Mesenchymal stem cell (in vitro differentiated cells and primary cell): ENCODE measurements around the gene PHRF1.
A peak's percentile ranks its signal among the peaks of the same experiment; 100 is the strongest.

Experiments used
- DNase-seq: peaks from one replicate; pipeline ENCODE4 v3.0.0-alpha.2; 2013
- H2AFZ ChIP-seq: one replicate; pipeline ENCODE4 v1.6.1; 2013; ENCODE audit warnings: low read depth, mild to moderate bottlenecking, control low read depth, inconsistent platforms, low read length, moderate library complexity
- H2AK5ac ChIP-seq: 2 replicates; pipeline ENCODE4 v1.6.1; 2013; ENCODE audit warnings: low read length, moderate library complexity, mild to moderate bottlenecking, inconsistent platforms; ENCODE audit not compliant: severe bottlenecking
- H2BK120ac ChIP-seq: one replicate; pipeline ENCODE4 v1.6.1; 2013; ENCODE audit warnings: low read depth, mild to moderate bottlenecking, inconsistent platforms, low read length, moderate library complexity
- H2BK12ac ChIP-seq, 2 experiments: one replicate each; pipeline ENCODE4 v1.6.1; 2013; ENCODE audit warnings: inconsistent platforms in 2 of 2, low read length in 2 of 2, mild to moderate bottlenecking in 2 of 2, moderate library complexity in 2 of 2, control low read depth in 1 of 2
- H2BK15ac ChIP-seq: one replicate; pipeline ENCODE4 v1.6.1; 2013; ENCODE audit warnings: mild to moderate bottlenecking, low read depth, inconsistent platforms; ENCODE audit not compliant: poor library complexity, severe bottlenecking
- H2BK5ac ChIP-seq: 2 replicates; pipeline ENCODE4 v1.6.1; 2013; ENCODE audit warnings: low read depth, mild to moderate bottlenecking, low read length, control low read depth, inconsistent platforms; ENCODE audit not compliant: poor library complexity, severe bottlenecking
- H3K14ac ChIP-seq, 2 experiments: one replicate each; pipeline ENCODE4 v1.6.1; 2013; ENCODE audit warnings: inconsistent platforms in 2 of 2, low read length in 2 of 2, control low read depth in 1 of 2, mild to moderate bottlenecking in 1 of 2, moderate library complexity in 1 of 2
- H3K18ac ChIP-seq, 2 experiments: one replicate each; pipeline ENCODE4 v1.6.1; 2013; ENCODE audit warnings: inconsistent platforms in 2 of 2, low read length in 2 of 2, control low read depth in 1 of 2, low read depth in 1 of 2, mild to moderate bottlenecking in 1 of 2
- H3K23ac ChIP-seq, 2 experiments: one replicate each; pipeline ENCODE4 v1.6.1; 2013; ENCODE audit warnings: inconsistent platforms in 2 of 2, low read length in 2 of 2, mild to moderate bottlenecking in 2 of 2, moderate library complexity in 2 of 2, control low read depth in 1 of 2
- H3K27ac ChIP-seq: 2 replicates; pipeline ENCODE4 v1.5.1; 2013; ENCODE audit warnings: mild to moderate bottlenecking, moderate library complexity, low read length, control low read depth, inconsistent platforms; ENCODE audit not compliant: poor library complexity, severe bottlenecking
- H3K27me3 ChIP-seq, 2 experiments: 2 replicates each; pipeline versions ENCODE4 v1.6.1 to v1.7.0; 2013; ENCODE audit warnings: low read length in 2 of 2, mild to moderate bottlenecking in 2 of 2, moderate library complexity in 2 of 2, control low read depth in 1 of 2, inconsistent platforms in 1 of 2; ENCODE audit not compliant: control insufficient read depth in 1 of 2, insufficient read depth in 1 of 2
- H3K36me3 ChIP-seq, 2 experiments: 2 replicates each; pipeline versions ENCODE4 v1.6.1 to v1.7.0; 2013; ENCODE audit warnings: low read length in 2 of 2, control low read depth in 1 of 2, inconsistent platforms in 1 of 2, low read depth in 1 of 2, mild to moderate bottlenecking in 1 of 2; ENCODE audit not compliant: insufficient read depth in 2 of 2, control insufficient read depth in 1 of 2
- H3K4ac ChIP-seq, 2 experiments: one replicate each; pipeline ENCODE4 v1.6.1; 2013; ENCODE audit warnings: inconsistent platforms in 2 of 2, low read length in 2 of 2, mild to moderate bottlenecking in 2 of 2, moderate library complexity in 2 of 2, control low read depth in 1 of 2, low read depth in 1 of 2
- H3K4me1 ChIP-seq: 2 replicates; pipeline ENCODE4 v1.6.1; 2013; ENCODE audit warnings: low read depth, low read length, control low read depth; ENCODE audit not compliant: control insufficient read depth, insufficient read depth
- H3K4me2 ChIP-seq: 2 replicates; pipeline ENCODE4 v1.6.1; 2013; ENCODE audit warnings: low read length, mild to moderate bottlenecking, inconsistent platforms; ENCODE audit not compliant: poor library complexity, severe bottlenecking
- H3K4me3 ChIP-seq, 2 experiments: 2 replicates each; pipeline versions ENCODE4 v1.5.1 to v1.7.0; 2013; ENCODE audit warnings: low read length in 2 of 2, mild to moderate bottlenecking in 2 of 2, control low read depth in 1 of 2, low read depth in 1 of 2; ENCODE audit not compliant: insufficient read depth in 1 of 2
- H3K79me1 ChIP-seq: replicated peaks from 2 replicates; pipeline ENCODE4 v1.6.1; 2013; ENCODE audit warnings: mild to moderate bottlenecking, control low read depth, low read length, inconsistent platforms; ENCODE audit not compliant: poor library complexity, severe bottlenecking
- H3K9ac ChIP-seq: 2 replicates; pipeline ENCODE4 v1.7.0; 2013; ENCODE audit warnings: mild to moderate bottlenecking, low read length, moderate library complexity
- H3K9me3 ChIP-seq: 2 replicates; pipeline ENCODE4 v1.7.0; 2013; ENCODE audit warnings: mild to moderate bottlenecking, low read length; ENCODE audit not compliant: control insufficient read depth
- H4K8ac ChIP-seq: one replicate; pipeline ENCODE4 v1.6.1; 2013; ENCODE audit warnings: inconsistent platforms, mild to moderate bottlenecking, low read length, moderate library complexity
- H4K91ac ChIP-seq: one replicate; pipeline ENCODE4 v1.6.1; 2013; ENCODE audit warnings: mild to moderate bottlenecking, low read length, inconsistent platforms
- WGBS: methylation state at CpG from one replicate; pipeline ENCODE4 v1.1.7; 2013; ENCODE audit warnings: mixed read lengths; 5-methylcytosine and 5-hydroxymethylcytosine counted together

PHRF1 gene

GRCh38 chr11:617912-618682 lies 41.8 kb downstream of the PHRF1 start:
- Histone ChIP-seq H3K14ac (no peak overlapping the region), H3K4me3 (no peak overlapping the region), H3K23ac (no peak overlapping the region), H2AFZ (no peak overlapping the region), H2BK5ac (no peak overlapping the region), H2BK120ac (no peak overlapping the region), H3K9me3 (no peaks in the 10 kb centered on the region), H3K79me1 (peaks cover 32% of the 10 kb centered on the region), H2AK5ac (no peak overlapping the region), H3K4ac (no peak overlapping the region), H4K8ac (no peak overlapping the region), H3K4me1 (peaks cover 35% of the 10 kb centered on the region), H2BK15ac (no peak overlapping the region), H3K4me2 (no peak overlapping the region), H2BK12ac (no peak overlapping the region), H4K91ac (no peak overlapping the region), H3K27me3 (no peaks in the 10 kb centered on the region), H3K9ac (no peak overlapping the region), H3K18ac (no peak overlapping the region), H3K27ac (no peak overlapping the region), H3K36me3 (peaks cover 11 to 76% of the 10 kb centered on the region in 2 experiments)
- 94% methylated on average over 25 of the region's 25 CpGs for WGBS
- DNase-seq = no peak

- Histone ChIP-seq H3K9ac (no peak overlapping the region), H3K14ac (no peak overlapping the region), H3K79me1 (peaks cover 30% of the 10 kb centered on the region), H3K4me3 (peak overlapping the region in 1 of 2 experiments; percentile 26), H2AFZ (no peak overlapping the region), H4K91ac (no peak overlapping the region), H2BK120ac (no peak overlapping the region), H3K27me3 (no peaks in the 10 kb centered on the region), H2BK12ac (no peak overlapping the region), H3K18ac (no peak overlapping the region), H2AK5ac (no peak overlapping the region), H3K9me3 (no peaks in the 10 kb centered on the region), H3K36me3 (peaks cover 8 to 74% of the 10 kb centered on the region in 2 experiments), H3K4me2 (no peak overlapping the region), H3K27ac (no peak overlapping the region), H2BK5ac (no peak overlapping the region), H2BK15ac (no peak overlapping the region), H4K8ac (no peak overlapping the region), H3K4ac (no peak overlapping the region), H3K23ac (no peak overlapping the region), H3K4me1 (peaks cover 29% of the 10 kb centered on the region)
- no peak for DNase-seq
- 94% methylated on average over 22 of the region's 24 CpGs for WGBS
Measured at GRCh38 chr11:618856-619627, 42.8 kb downstream of the PHRF1 start.

- Histone ChIP-seq H3K27me3 (peaks cover 0 to 2% of the 10 kb centered on the region in 2 experiments), H3K4me3 (no peak overlapping the region), H3K9me3 (no peaks in the 10 kb centered on the region), H4K91ac (no peak overlapping the region), H3K4me2 (no peak overlapping the region), H2BK5ac (no peak overlapping the region), H4K8ac (no peak overlapping the region), H3K9ac (no peak overlapping the region), H3K4ac (no peak overlapping the region), H2BK15ac (no peak overlapping the region), H3K4me1 (peaks cover 26% of the 10 kb centered on the region), H3K23ac (no peak overlapping the region), H2AK5ac (no peak overlapping the region), H3K36me3 (peaks cover 8 to 74% of the 10 kb centered on the region in 2 experiments), H2AFZ (no peak overlapping the region), H3K27ac (no peak overlapping the region), H3K79me1 (peaks cover 26% of the 10 kb centered on the region), H3K14ac (no peak overlapping the region), H3K18ac (no peak overlapping the region), H2BK12ac (no peak overlapping the region), H2BK120ac (no peak overlapping the region)
- no peak for DNase-seq
- WGBS = 96% methylated on average over 16 of the region's 22 CpGs
Measured at GRCh38 chr11:619628-620050, 43.4 kb downstream of the PHRF1 start.

GRCh38 chr11:620201-620600 lies 43.9 kb downstream of the PHRF1 start:
- WGBS = 96% methylated on average over 13 of the region's 13 CpGs
- Histone ChIP-seq H4K91ac (peak overlapping the region; percentile 54), H3K9ac (no peak overlapping the region), H3K14ac (no peak overlapping the region), H2AK5ac (no peak overlapping the region), H2BK12ac (no peak overlapping the region), H2AFZ (no peak overlapping the region), H3K4me2 (no peak overlapping the region), H3K23ac (no peak overlapping the region), H4K8ac (no peak overlapping the region), H2BK15ac (no peak overlapping the region), H3K79me1 (peaks cover 26% of the 10 kb centered on the region), H3K4me3 (no peak overlapping the region), H3K4ac (no peak overlapping the region), H3K4me1 (peaks cover 22% of the 10 kb centered on the region), H2BK120ac (no peak overlapping the region), H3K27ac (no peak overlapping the region), H3K36me3 (peaks cover 8 to 71% of the 10 kb centered on the region in 2 experiments), H3K27me3 (peaks cover 0 to 3% of the 10 kb centered on the region in 2 experiments), H2BK5ac (no peak overlapping the region), H3K18ac (no peak overlapping the region), H3K9me3 (no peaks in the 10 kb centered on the region)
- DNase-seq = no peak
